Caco-2 (cell line): ENCODE measurements around the gene LRRC47. TPM values are rescaled to one million over a fixed set of nuclear protein-coding genes. Genes with fewer than 3 reads are reported as not detected.

ENCODE experiments used
- BruUV-seq: library from RNA; stranded (reverse); fragments of 400-500 nt; replicated peaks from 2 replicates; lab custom pipeline; 2021; lab: Mats Ljungman, UMichigan
- CTCF ChIA-PET: fragments of 300-600 bp; sonication (Branson Sonifier 250); formaldehyde crosslinking; loops from one replicate; lab custom pipeline; 2022; ENCODE audit warnings: antibody characterized with exemption; lab: Charles Lee
- POLR2A ChIA-PET: fragments of 300-600 bp; sonication (Branson Sonifier 250); formaldehyde crosslinking; loops from one replicate; lab custom pipeline; 2022; ENCODE audit warnings: antibody characterized with exemption; lab: Charles Lee
- DNase-seq, 2 experiments: peaks; one replicate each; pipeline versions ENCODE4 v3.0.0 to v3.0.0-alpha.2; 2020 to 2022
- H3K27me3 ChIP-seq: replicated peaks from 2 replicates; pipeline ENCODE4 v1.6.0; 2011; ENCODE audit warnings: low read length; ENCODE audit not compliant: control insufficient read depth, insufficient read depth
- H3K36me3 ChIP-seq: 2 replicates; pipeline ENCODE4 v1.5.1; 2011; ENCODE audit warnings: low read length; ENCODE audit not compliant: control insufficient read depth, insufficient read depth
- H3K4me1 ChIP-seq: fragments of 250-450 bp; sonication (Bioruptor Pico); 2 replicates; pipeline ENCODE4 v1.5.1; 2020; ENCODE audit warnings: mild to moderate bottlenecking
- H3K4me3 ChIP-seq: 2 replicates; pipeline ENCODE4 v1.5.1; 2011; ENCODE audit warnings: low read depth, mild to moderate bottlenecking, control low read depth, low read length
- H3K9me3 ChIP-seq: fragments of 250-450 bp; sonication (Bioruptor Pico); 2 replicates; pipeline ENCODE4 v1.5.1; 2020; ENCODE audit warnings: mild to moderate bottlenecking, moderate library complexity
- H3K27ac Mint-ChIP-seq: one replicate; pipeline ENCODE4 v1.8.0; 2022; ENCODE audit warnings: mixed read lengths; ENCODE audit not compliant: unreplicated experiment
- H3K27me3 Mint-ChIP-seq: one replicate; pipeline ENCODE4 v1.8.0; 2022; ENCODE audit warnings: mixed read lengths; ENCODE audit not compliant: insufficient read depth, unreplicated experiment
- H3K36me3 Mint-ChIP-seq: one replicate; pipeline ENCODE4 v1.8.0; 2022; ENCODE audit warnings: mild to moderate bottlenecking, mixed read lengths; ENCODE audit not compliant: insufficient read depth, unreplicated experiment
- H3K4me1 Mint-ChIP-seq: one replicate; pipeline ENCODE4 v1.8.0; 2022; ENCODE audit warnings: low read depth, mixed read lengths; ENCODE audit not compliant: unreplicated experiment
- H3K4me3 Mint-ChIP-seq: one replicate; pipeline ENCODE4 v1.8.0; 2022; ENCODE audit warnings: mild to moderate bottlenecking, moderate library complexity, mixed read lengths; ENCODE audit not compliant: unreplicated experiment
- H3K9me3 Mint-ChIP-seq: one replicate; pipeline ENCODE4 v1.8.0; 2022; ENCODE audit warnings: mixed read lengths; ENCODE audit not compliant: unreplicated experiment
- intact Hi-C: fragments of 100-400 bp; cut with micrococcal nuclease; formaldehyde crosslinking; loops from one replicate; pipeline ENCODE4 v1.10.0; 2022; ENCODE audit not compliant: unreplicated experiment
- total RNA-seq: library from RNA; stranded (reverse); gene quantifications from 2 replicates; pipeline ENCODE4 v1.2.3, GENCODE V29; 2022
- TF ChIP-seq, protein P1 (sequence below), 2 experiments: fragments of 200-600 bp in 1 of 2; IDR thresholded peaks; 1 replicate in 1 of 2; 2 replicates in 1 of 2; pipeline versions ENCODE4 v1.5.1 to v1.8.0; 2011 to 2022; ENCODE audit warnings: antibody characterized with exemption in 1 of 2, control low read depth in 1 of 2, inconsistent platforms in 1 of 2, low read depth in 1 of 2, low read length in 1 of 2, mild to moderate bottlenecking in 1 of 2, moderate library complexity in 1 of 2; ENCODE audit not compliant: insufficient read depth in 1 of 2, severe bottlenecking in 1 of 2, unreplicated experiment in 1 of 2

Gene LRRC47
- total RNA-seq, 1 experiment from 2014 or later = 48.5 TPM

DNA sequence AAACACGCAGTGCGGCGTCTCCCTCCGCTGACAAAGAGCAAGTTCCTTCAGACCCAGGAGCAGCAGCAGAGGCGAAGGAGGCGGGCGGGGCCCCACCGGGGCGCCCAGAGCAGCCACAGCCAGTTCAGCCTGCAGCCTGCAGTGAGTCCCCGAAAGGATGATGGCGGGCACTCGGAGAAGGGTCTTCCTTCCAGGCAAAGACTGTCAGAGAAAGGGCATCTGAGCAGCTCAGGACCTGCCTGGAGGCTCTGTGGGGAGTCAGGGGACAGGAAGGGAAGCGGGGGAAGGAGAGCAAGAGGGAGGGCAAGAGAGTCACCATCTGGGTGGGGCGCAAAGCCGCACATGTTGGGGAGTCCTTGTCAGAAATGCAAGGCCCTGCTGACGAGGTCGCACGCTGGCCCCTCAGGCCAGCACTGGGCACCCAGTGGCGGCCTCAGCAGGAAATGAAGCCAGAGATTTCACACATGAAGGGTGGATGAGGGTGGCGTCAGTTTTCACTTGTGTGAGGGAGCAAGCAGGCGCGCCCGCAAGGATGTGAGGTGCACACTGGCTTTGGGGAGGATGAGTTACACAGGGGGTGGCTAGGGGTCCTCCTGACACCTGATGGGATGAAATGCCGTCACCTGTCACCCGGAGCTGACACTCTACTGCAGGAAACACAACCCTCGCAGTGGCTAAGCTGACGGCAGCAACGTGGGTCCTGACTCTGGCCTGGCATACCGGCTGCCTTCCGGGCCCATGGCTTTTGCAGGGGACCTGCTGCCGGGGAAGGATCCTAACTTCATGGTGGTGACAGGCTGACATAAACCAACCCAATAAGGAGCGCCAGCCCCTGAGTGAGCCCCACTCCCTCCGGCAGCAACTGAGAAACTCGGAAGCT, 6.6 kb downstream of the LRRC47 start:
- Histone ChIP-seq H3K4me1 (no peaks in the 10 kb centered on the region), H3K27me3 (no peaks in the 10 kb centered on the region), H3K36me3 (no peaks in the 10 kb centered on the region), H3K4me3 (no peak overlapping the region), H3K9me3 (no peaks in the 10 kb centered on the region)
- Mint-ChIP-seq H3K9me3 (no peaks in the 10 kb centered on the region), H3K4me1 (no peaks in the 10 kb centered on the region), H3K36me3 (peaks cover 48% of the 10 kb centered on the region), H3K27me3 (no peaks in the 10 kb centered on the region), H3K4me3 (no peak overlapping the region), H3K27ac (no peak overlapping the region)
- intact Hi-C loops = no loop called here
- BruUV-seq = no TSS peak
- DNase-seq = no peak
- ChIA-PET POLR2A (no interaction called here), CTCF (no interaction called here)
- TF ChIP-seq, protein P1, sequence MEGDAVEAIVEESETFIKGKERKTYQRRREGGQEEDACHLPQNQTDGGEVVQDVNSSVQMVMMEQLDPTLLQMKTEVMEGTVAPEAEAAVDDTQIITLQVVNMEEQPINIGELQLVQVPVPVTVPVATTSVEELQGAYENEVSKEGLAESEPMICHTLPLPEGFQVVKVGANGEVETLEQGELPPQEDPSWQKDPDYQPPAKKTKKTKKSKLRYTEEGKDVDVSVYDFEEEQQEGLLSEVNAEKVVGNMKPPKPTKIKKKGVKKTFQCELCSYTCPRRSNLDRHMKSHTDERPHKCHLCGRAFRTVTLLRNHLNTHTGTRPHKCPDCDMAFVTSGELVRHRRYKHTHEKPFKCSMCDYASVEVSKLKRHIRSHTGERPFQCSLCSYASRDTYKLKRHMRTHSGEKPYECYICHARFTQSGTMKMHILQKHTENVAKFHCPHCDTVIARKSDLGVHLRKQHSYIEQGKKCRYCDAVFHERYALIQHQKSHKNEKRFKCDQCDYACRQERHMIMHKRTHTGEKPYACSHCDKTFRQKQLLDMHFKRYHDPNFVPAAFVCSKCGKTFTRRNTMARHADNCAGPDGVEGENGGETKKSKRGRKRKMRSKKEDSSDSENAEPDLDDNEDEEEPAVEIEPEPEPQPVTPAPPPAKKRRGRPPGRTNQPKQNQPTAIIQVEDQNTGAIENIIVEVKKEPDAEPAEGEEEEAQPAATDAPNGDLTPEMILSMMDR (IDR thresholded peaks at IDR 0.05; ENCODE audit: insufficient read depth in 1 of 2, low read depth in 1 of 2, low read length in 1 of 2, severe bottlenecking in 1 of 2, unreplicated experiment in 1 of 2) = no peak

DNA sequence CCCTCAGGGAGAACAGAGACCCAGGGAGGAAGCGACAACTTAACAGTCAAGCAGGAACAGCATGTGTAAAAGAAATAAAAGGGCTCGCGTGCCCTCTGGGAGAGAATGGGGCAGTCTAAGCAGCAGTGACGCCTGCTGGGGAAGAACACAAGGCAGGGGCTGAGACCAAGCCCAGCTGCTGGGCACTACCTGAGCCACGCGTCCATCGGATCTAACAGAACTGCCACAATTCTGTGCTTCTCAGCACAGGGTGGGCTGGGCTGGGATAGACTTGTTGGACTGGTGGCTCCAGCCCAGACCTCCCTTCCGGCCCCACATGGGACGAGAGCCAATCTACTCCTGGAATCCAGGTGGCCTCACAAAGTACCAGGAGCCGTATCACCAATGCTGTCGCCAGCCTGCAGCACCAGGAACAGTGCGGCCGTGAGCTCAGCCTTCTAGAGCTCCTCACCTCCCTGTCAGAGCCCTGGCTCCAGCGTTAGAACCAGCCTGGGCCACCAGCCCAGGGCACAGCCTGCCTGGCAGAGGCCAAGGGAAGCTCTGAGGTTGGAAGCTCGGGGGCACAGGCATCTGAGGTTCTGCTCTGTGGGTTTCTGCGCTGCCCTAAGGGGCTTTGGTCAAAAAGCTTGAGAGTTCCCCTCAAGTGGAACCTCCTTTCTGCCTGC, 7.4 kb downstream of the LRRC47 start:
- H3K36me3 ChIP-seq = no peaks in the 10 kb centered on the region
- POLR2A ChIA-PET = no interaction called here
- intact Hi-C loops = no loop called here
- H3K9me3 ChIP-seq = no peaks in the 10 kb centered on the region
- no peaks in the 10 kb centered on the region for H3K9me3 Mint-ChIP-seq
- TF ChIP-seq, protein P1 (IDR thresholded peaks at IDR 0.05; ENCODE audit: insufficient read depth in 1 of 2, low read depth in 1 of 2, low read length in 1 of 2, severe bottlenecking in 1 of 2, unreplicated experiment in 1 of 2) = no peak
- H3K36me3 Mint-ChIP-seq = peaks cover 56% of the 10 kb centered on the region
- H3K27ac Mint-ChIP-seq = no peak overlapping the region
- CTCF ChIA-PET = no interaction called here
- no peaks in the 10 kb centered on the region for H3K27me3 ChIP-seq
- DNase-seq = no peak
- H3K4me3 Mint-ChIP-seq = no peak overlapping the region
- no peaks in the 10 kb centered on the region for H3K4me1 Mint-ChIP-seq
- H3K4me3 ChIP-seq = no peak overlapping the region
- no peaks in the 10 kb centered on the region for H3K27me3 Mint-ChIP-seq
- no TSS peak for BruUV-seq
- no peaks in the 10 kb centered on the region for H3K4me1 ChIP-seq

DNA sequence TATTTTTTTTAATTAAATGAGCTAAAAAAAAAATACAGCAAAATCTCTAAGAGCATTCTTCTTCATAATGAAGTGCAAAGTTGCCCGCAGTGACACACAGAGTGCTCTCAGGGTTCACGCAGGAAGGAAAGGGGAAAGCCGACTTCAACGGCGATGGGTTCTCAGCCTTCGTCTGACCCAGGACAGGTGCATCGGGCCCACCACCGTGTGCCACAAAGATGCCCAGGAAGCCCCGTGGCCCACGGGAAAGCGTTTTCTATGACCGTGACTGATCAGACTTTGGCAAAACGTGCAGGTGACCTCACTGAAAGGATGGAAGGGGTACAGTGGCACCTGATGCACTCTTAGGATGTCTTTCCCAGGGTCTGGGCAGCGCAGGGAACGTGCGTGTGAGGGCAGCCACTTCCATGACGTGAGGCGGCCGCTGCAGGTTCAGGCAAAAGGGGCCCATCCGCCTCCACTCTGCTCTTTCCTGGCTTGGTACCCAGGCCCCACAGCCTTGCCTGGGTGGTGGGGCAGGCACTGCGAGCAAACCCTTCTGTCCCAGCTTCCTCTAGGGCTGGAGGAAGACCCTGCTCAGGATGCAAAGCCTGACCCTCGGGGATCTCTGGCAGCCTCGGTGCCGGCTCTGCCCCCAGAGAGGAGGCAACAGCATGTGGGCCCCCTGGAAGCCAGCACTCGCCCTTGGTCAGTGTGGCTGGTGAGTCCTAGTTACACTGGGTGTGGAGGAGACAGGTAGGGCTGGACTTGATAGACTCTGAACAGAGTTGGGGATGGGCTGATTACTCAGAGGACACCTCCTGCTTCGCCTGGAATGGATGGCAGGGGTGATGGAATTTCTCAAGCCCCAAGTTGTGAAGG, 8.3 kb downstream of the LRRC47 start:
- H3K36me3 Mint-ChIP-seq = peaks cover 64% of the 10 kb centered on the region
- intact Hi-C loops = no loop called here
- TF ChIP-seq, protein P1 (IDR thresholded peaks at IDR 0.05; ENCODE audit: insufficient read depth in 1 of 2, low read depth in 1 of 2, low read length in 1 of 2, severe bottlenecking in 1 of 2, unreplicated experiment in 1 of 2) = no peak
- BruUV-seq = no TSS peak
- POLR2A ChIA-PET = interaction anchor here (0.6 kb wide), 1 partner anchor 21 kb away, joined by 6 read pairs; no protein-coding TSS in a partner anchor
- H3K9me3 Mint-ChIP-seq = no peaks in the 10 kb centered on the region
- no peaks in the 10 kb centered on the region for H3K9me3 ChIP-seq
- no peaks in the 10 kb centered on the region for H3K27me3 ChIP-seq
- no peak overlapping the region for H3K4me3 Mint-ChIP-seq
- H3K27me3 Mint-ChIP-seq = no peaks in the 10 kb centered on the region
- H3K4me1 Mint-ChIP-seq = no peaks in the 10 kb centered on the region
- no peaks in the 10 kb centered on the region for H3K4me1 ChIP-seq
- no peak overlapping the region for H3K4me3 ChIP-seq
- no peak overlapping the region for H3K27ac Mint-ChIP-seq
- DNase-seq = no peak
- CTCF ChIA-PET = no interaction called here
- no peaks in the 10 kb centered on the region for H3K36me3 ChIP-seq
